SK-N-SH (cell line): Measurements from ENCODE around the gene ZMYND8. TPM values are rescaled to one million over a fixed set of nuclear protein-coding genes. Genes with fewer than 3 reads are reported as not detected.

ENCODE experiments used
- CTCF ChIA-PET: fragments of 300-600, 350-600 bp; formaldehyde crosslinking; extraction: SDS; loops from one replicate; lab custom pipeline; 2021; lab: Yijun Ruan, JAX
- POLR2A ChIA-PET: fragments of 350-600 bp; sonication (Branson Sonifier 250); formaldehyde crosslinking; extraction: SDS; loops from one replicate; lab custom pipeline; 2020; ENCODE audit warnings: antibody characterized with exemption, inconsistent platforms; lab: Yijun Ruan, JAX
- DNase-seq: peaks from one replicate; pipeline ENCODE4 v3.0.0; 2012
- H2AFZ ChIP-seq: fragments of 200-600 bp; sonication (generic); 2 replicates; pipeline ENCODE4 v1.8.1; 2016; ENCODE audit warnings: antibody characterized with exemption, mild to moderate bottlenecking, low read depth
- H3F3A ChIP-seq: fragments of 200-600 bp; sonication (generic); replicated peaks from 2 replicates; pipeline ENCODE3; 2016; ENCODE audit warnings: antibody characterized with exemption, mild to moderate bottlenecking; ENCODE audit not compliant: insufficient read depth
- H3K27ac ChIP-seq, 2 experiments: fragments of 200-500 bp in 1 of 2; fragments of 200-600 bp in 1 of 2; sonication (Bioruptor generic) in 1 of 2; sonication (generic), shearing (Covaris generic) in 1 of 2; 2 replicates each; pipeline versions ENCODE4 v1.5.1 to v1.6.1; 2014 to 2016; ENCODE audit warnings: low read depth in 2 of 2, inconsistent platforms in 1 of 2, low read length in 1 of 2, mild to moderate bottlenecking in 1 of 2, mixed read lengths in 1 of 2
- H3K27me3 ChIP-seq: fragments of 200-600 bp; sonication (generic), shearing (Covaris generic); 2 replicates; pipeline ENCODE4 v1.6.1; 2016; ENCODE audit warnings: mixed run types; ENCODE audit not compliant: insufficient read depth
- H3K36me3 ChIP-seq, 2 experiments: fragments of 200-500 bp in 1 of 2; fragments of 200-600 bp in 1 of 2; sonication (Bioruptor generic) in 1 of 2; sonication (generic) in 1 of 2; replicated peaks in 1 of 2; 2 replicates each; pipeline versions ENCODE3 to v1.5.1; 2014 to 2016; ENCODE audit warnings: low read length in 1 of 2, mild to moderate bottlenecking in 1 of 2; ENCODE audit not compliant: insufficient read depth in 2 of 2, control insufficient read depth in 1 of 2
- H3K4me1 ChIP-seq, 2 experiments: fragments of 200-500 bp in 1 of 2; fragments of 200-600 bp in 1 of 2; sonication (Bioruptor generic) in 1 of 2; sonication (generic), shearing (Covaris generic) in 1 of 2; 2 replicates each; pipeline versions ENCODE4 v1.5.1 to v1.6.1; 2014 to 2016; ENCODE audit warnings: low read depth in 1 of 2, low read length in 1 of 2, mixed run types in 1 of 2; ENCODE audit not compliant: insufficient read depth in 2 of 2, control insufficient read depth in 1 of 2
- H3K4me2 ChIP-seq: fragments of 200-600 bp; sonication (generic), shearing (Covaris generic); 2 replicates; pipeline ENCODE4 v1.6.1; 2017; ENCODE audit warnings: mixed run types
- H3K4me3 ChIP-seq, 2 experiments: fragments of 200-500 bp in 1 of 2; fragments of 200-600 bp in 1 of 2; sonication (Bioruptor generic) in 1 of 2; sonication (generic), shearing (Covaris generic) in 1 of 2; 2 replicates each; pipeline versions ENCODE4 v1.5.1 to v1.8.1; 2014 to 2016; ENCODE audit warnings: low read depth in 2 of 2, inconsistent platforms in 1 of 2, low read length in 1 of 2, mild to moderate bottlenecking in 1 of 2, mixed read lengths in 1 of 2, moderate library complexity in 1 of 2
- H3K79me2 ChIP-seq: fragments of 200-600 bp; sonication (generic); 2 replicates; pipeline ENCODE4 v1.8.1; 2017; ENCODE audit warnings: mild to moderate bottlenecking; ENCODE audit not compliant: insufficient read depth
- H3K9ac ChIP-seq: fragments of 200-600 bp; sonication (generic); 2 replicates; pipeline ENCODE4 v1.6.1; 2017; ENCODE audit warnings: mixed run types
- H3K9me2 ChIP-seq: fragments of 200-600 bp; sonication (generic); 2 replicates; pipeline ENCODE4 v1.6.1; 2017; ENCODE audit warnings: mixed run types
- H3K9me3 ChIP-seq: fragments of 200-600 bp; sonication (generic); 2 replicates; pipeline ENCODE4 v1.6.1; 2017; ENCODE audit warnings: mixed run types, mild to moderate bottlenecking, moderate library complexity
- H4K20me1 ChIP-seq: fragments of 200-600 bp; sonication (generic); 2 replicates; pipeline ENCODE4 v1.6.1; 2017; ENCODE audit warnings: mild to moderate bottlenecking, mixed run types; ENCODE audit not compliant: insufficient read depth
- CHD2 ChIP-seq: fragments of 150-350 bp; IDR thresholded peaks from 2 replicates; pipeline ENCODE4 v1.6.1; 2018; ENCODE audit warnings: low read length; ENCODE audit not compliant: partially characterized antibody
- ELF1 ChIP-seq: IDR thresholded peaks from 2 replicates; pipeline ENCODE4 v1.4.0; 2012
- EP300 ChIP-seq, 2 experiments: IDR thresholded peaks; 2 replicates each; pipeline versions ENCODE4 v1.4.0 to v1.6.1; 2012; ENCODE audit warnings: borderline replicate concordance in 1 of 2, low read depth in 1 of 2, low read length in 1 of 2
- EZH2phosphoT487 ChIP-seq: fragments of 200-600 bp; sonication (generic); IDR thresholded peaks from 2 replicates; pipeline ENCODE4 v1.6.1; 2017; ENCODE audit warnings: low read depth, mixed run types, mild to moderate bottlenecking, antibody characterized with exemption, moderate library complexity, borderline replicate concordance
- FOSL2 ChIP-seq: IDR thresholded peaks from 2 replicates; pipeline ENCODE4 v1.4.0; 2012; ENCODE audit warnings: low read depth, mild to moderate bottlenecking, moderate library complexity, borderline replicate concordance
- FOXJ3 ChIP-seq: sonication (generic); formaldehyde crosslinking; IDR thresholded peaks from 2 replicates; pipeline ENCODE4 v1.5.1; 2020; ENCODE audit warnings: mild to moderate bottlenecking, missing genetic modification reagents
- FOXM1 ChIP-seq: IDR thresholded peaks from 2 replicates; pipeline ENCODE4 v1.4.0; 2012; ENCODE audit warnings: low read depth, mild to moderate bottlenecking
- GATA2 ChIP-seq: sonication (generic); formaldehyde crosslinking; IDR thresholded peaks from 2 replicates; pipeline ENCODE4 v1.5.0; 2020; ENCODE audit warnings: mild to moderate bottlenecking, missing genetic modification reagents
- IRF3 ChIP-seq: fragments of 150-350 bp; IDR thresholded peaks from 2 replicates; pipeline ENCODE4 v1.6.1; 2016; ENCODE audit warnings: mild to moderate bottlenecking, low read depth, low read length
- JUND ChIP-seq: IDR thresholded peaks from 2 replicates; pipeline ENCODE4 v1.4.0; 2012
- MAX ChIP-seq: IDR thresholded peaks from 2 replicates; pipeline ENCODE4 v1.4.0; 2012; ENCODE audit warnings: low read depth
- MEF2A ChIP-seq: IDR thresholded peaks from 2 replicates; pipeline ENCODE4 v1.4.0; 2012; ENCODE audit warnings: low read depth, borderline replicate concordance
- MXI1 ChIP-seq: IDR thresholded peaks from 2 replicates; pipeline ENCODE4 v1.6.1; 2012; ENCODE audit warnings: mild to moderate bottlenecking, low read depth, low read length, improper control_type of control experiment
- NFIC ChIP-seq: IDR thresholded peaks from 2 replicates; pipeline ENCODE4 v1.4.0; 2012; ENCODE audit warnings: borderline replicate concordance
- NRF1 ChIP-seq: IDR thresholded peaks from 2 replicates; pipeline ENCODE4 v1.6.1; 2012; ENCODE audit warnings: low read depth, mild to moderate bottlenecking, low read length
- POLR2AphosphoS5 ChIP-seq: IDR thresholded peaks from 2 replicates; pipeline ENCODE4 v1.6.1; 2012; ENCODE audit warnings: low read depth, low read length
- RAD21 ChIP-seq: IDR thresholded peaks from 2 replicates; pipeline ENCODE4 v1.6.1; 2012; ENCODE audit warnings: mild to moderate bottlenecking, low read length
- RXRA ChIP-seq: IDR thresholded peaks from 2 replicates; pipeline ENCODE4 v1.4.0; 2012; ENCODE audit warnings: low read depth, mild to moderate bottlenecking, borderline replicate concordance
- SMC3 ChIP-seq: IDR thresholded peaks from 2 replicates; pipeline ENCODE4 v1.6.1; 2012; ENCODE audit warnings: low read depth, low read length, improper control_type of control experiment
- TAF1 ChIP-seq: IDR thresholded peaks from 2 replicates; pipeline ENCODE4 v1.6.1; 2012; ENCODE audit warnings: low read depth, mild to moderate bottlenecking, low read length, moderate library complexity, borderline replicate concordance
- TCF12 ChIP-seq: IDR thresholded peaks from 2 replicates; pipeline ENCODE4 v1.4.0; 2012
- TEAD4 ChIP-seq: IDR thresholded peaks from 2 replicates; pipeline ENCODE4 v1.4.0; 2012; ENCODE audit warnings: mild to moderate bottlenecking, borderline replicate concordance; ENCODE audit not compliant: insufficient read depth
- YY1 ChIP-seq: IDR thresholded peaks from 2 replicates; pipeline ENCODE4 v1.4.0; 2012; ENCODE audit warnings: low read depth, mild to moderate bottlenecking
- ZBTB33 ChIP-seq: IDR thresholded peaks from 2 replicates; pipeline ENCODE4 v1.4.0; 2012; ENCODE audit warnings: low read depth, borderline replicate concordance
- WGBS: methylation state at CpG from one replicate; pipeline ENCODE4 v1.1.6; 2017; ENCODE audit warnings: low lambda C conversion rate; 5-methylcytosine and 5-hydroxymethylcytosine counted together
- polyA plus RNA-seq, 3 experiments: library from polyadenylated mRNA; depleted of rRNA; stranded (reverse); fragments of >200 nt; gene quantifications; 2 replicates each; pipeline ENCODE4 v1.2.3, GENCODE V29; 2012
- TF ChIP-seq, protein P1 (sequence below): fragments of 150-350 bp; IDR thresholded peaks from 2 replicates; pipeline ENCODE4 v1.6.1; 2017; ENCODE audit warnings: antibody characterized with exemption, low read length, low read depth, borderline replicate concordance

Gene ZMYND8
- polyA plus RNA-seq, 1 of the 3 experiments (the other 2 are of a cell fraction) = 25.3 TPM

DNA sequence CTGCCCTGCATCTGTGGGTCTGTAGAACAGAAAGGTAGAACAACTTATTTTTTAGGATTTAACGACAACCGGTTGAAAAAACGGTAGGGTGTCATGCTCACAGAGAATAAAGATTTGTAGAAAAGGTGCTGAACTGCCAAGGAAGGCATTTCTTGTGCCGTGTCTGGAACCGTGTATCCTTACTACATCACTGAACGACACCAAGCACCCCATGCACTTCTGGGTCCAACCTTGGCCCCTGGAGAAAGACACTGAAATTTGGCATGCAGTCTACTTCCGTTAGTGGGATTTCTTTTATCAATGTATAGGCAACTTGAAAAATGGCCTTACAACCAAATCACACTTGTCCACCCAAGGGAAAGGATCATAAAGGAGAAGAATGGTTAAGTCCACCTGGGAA lies 145.5 kb downstream of the ZMYND8 start:
- H3K9me2 ChIP-seq = no peaks in the 10 kb centered on the region
- peaks cover 5% of the 10 kb centered on the region for H3F3A ChIP-seq
- H3K4me3 ChIP-seq = no peak overlapping the region
- POLR2A ChIA-PET = no interaction called here
- H3K9ac ChIP-seq = no peak overlapping the region
- no peaks in the 10 kb centered on the region; a peak in 1 of 4 replicates for H3K4me1 ChIP-seq
- H3K36me3 ChIP-seq = peaks cover 53 to 59% of the 10 kb centered on the region in 2 experiments
- 97% methylated on average over 7 of the region's 7 CpGs for WGBS
- H2AFZ ChIP-seq = no peak overlapping the region
- no peak for DNase-seq
- no peak for TF ChIP-seq YY1
- TF ChIP-seq ZBTB33 = no peak
- no peak for TF ChIP-seq FOXM1
- no peak for TF ChIP-seq TCF12
- TF ChIP-seq SMC3 = no peak
- no peak for TF ChIP-seq ELF1
- no peak for TF ChIP-seq RXRA
- no peak for TF ChIP-seq FOSL2
- no peak for TF ChIP-seq NRF1
- TF ChIP-seq GATA2 (CRISPR knock-in tag) = no peak
- TF ChIP-seq TEAD4 = no peak
- no peak for TF ChIP-seq CHD2
- TF ChIP-seq EP300 (IDR thresholded peaks at IDR 0.05; ENCODE audit: borderline replicate concordance in 1 of 2, low read depth in 1 of 2, low read length in 1 of 2) = no peak
- TF ChIP-seq JUND = no peak
- TF ChIP-seq MXI1 = no peak
- no peak for TF ChIP-seq IRF3
- no peak for TF ChIP-seq NFIC
- no peak for TF ChIP-seq RAD21
- TF ChIP-seq, all 33 proteins: peak for 0
- no peak overlapping the region for H3K4me2 ChIP-seq
- peaks cover 22% of the 10 kb centered on the region for H3K79me2 ChIP-seq
- 0 out of 2 replicates have a peak, but pooled peaks cover 3% of the 10 kb centered on the region for H4K20me1 ChIP-seq
- no peaks in the 10 kb centered on the region for H3K27me3 ChIP-seq
- CTCF ChIA-PET = interaction anchor here (1.2 to 3.3 kb wide), 3 partner anchors 13 to 173 kb away, joined by 3 to 22 read pairs (median 6); no protein-coding TSS in a partner anchor
- H3K27ac ChIP-seq = no peak overlapping the region
- no peaks in the 10 kb centered on the region for H3K9me3 ChIP-seq

GRCh38 chr20:47210470-47210869 lies 146.0 kb downstream of the ZMYND8 start:
- ChIA-PET POLR2A (no interaction called here), CTCF (interaction anchor here (1.5 to 1.6 kb wide), 2 partner anchors 14 to 174 kb away, joined by 4 to 7 read pairs; no protein-coding TSS in a partner anchor)
- DNase-seq = no peak
- Histone ChIP-seq H3K27ac (no peak overlapping the region), H3K4me1 (peaks cover 0 to 3% of the 10 kb centered on the region in 2 experiments; a peak in 1 of 4 replicates), H3F3A (peaks cover 5% of the 10 kb centered on the region), H3K4me3 (no peak overlapping the region), H3K36me3 (peaks cover 53% of the 10 kb centered on the region in 2 experiments), H3K9ac (no peak overlapping the region), H3K79me2 (peaks cover 18% of the 10 kb centered on the region), H3K4me2 (no peak overlapping the region), H3K9me2 (no peaks in the 10 kb centered on the region), H3K27me3 (no peaks in the 10 kb centered on the region), H2AFZ (no peak overlapping the region), H3K9me3 (no peaks in the 10 kb centered on the region), H4K20me1 (no peaks in the 10 kb centered on the region)
- WGBS = 97% methylated on average over 13 of the region's 13 CpGs
- no peak for TF ChIP-seq FOSL2
- TF ChIP-seq TAF1 = no peak
- TF ChIP-seq POLR2AphosphoS5 = no peak
- TF ChIP-seq JUND = no peak
- TF ChIP-seq TCF12 = no peak
- no peak for TF ChIP-seq FOXJ3
- no peak for TF ChIP-seq FOXM1
- TF ChIP-seq EZH2phosphoT487 = no peak
- no peak for TF ChIP-seq CHD2
- TF ChIP-seq MAX = no peak
- no peak for TF ChIP-seq MEF2A
- TF ChIP-seq, protein P1, sequence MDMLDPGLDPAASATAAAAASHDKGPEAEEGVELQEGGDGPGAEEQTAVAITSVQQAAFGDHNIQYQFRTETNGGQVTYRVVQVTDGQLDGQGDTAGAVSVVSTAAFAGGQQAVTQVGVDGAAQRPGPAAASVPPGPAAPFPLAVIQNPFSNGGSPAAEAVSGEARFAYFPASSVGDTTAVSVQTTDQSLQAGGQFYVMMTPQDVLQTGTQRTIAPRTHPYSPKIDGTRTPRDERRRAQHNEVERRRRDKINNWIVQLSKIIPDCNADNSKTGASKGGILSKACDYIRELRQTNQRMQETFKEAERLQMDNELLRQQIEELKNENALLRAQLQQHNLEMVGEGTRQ = no peak
- TF ChIP-seq RXRA = no peak
- TF ChIP-seq NRF1 = no peak
- no peak for TF ChIP-seq IRF3
